Measurements from ENCODE around the gene PSTK.

DNA sequence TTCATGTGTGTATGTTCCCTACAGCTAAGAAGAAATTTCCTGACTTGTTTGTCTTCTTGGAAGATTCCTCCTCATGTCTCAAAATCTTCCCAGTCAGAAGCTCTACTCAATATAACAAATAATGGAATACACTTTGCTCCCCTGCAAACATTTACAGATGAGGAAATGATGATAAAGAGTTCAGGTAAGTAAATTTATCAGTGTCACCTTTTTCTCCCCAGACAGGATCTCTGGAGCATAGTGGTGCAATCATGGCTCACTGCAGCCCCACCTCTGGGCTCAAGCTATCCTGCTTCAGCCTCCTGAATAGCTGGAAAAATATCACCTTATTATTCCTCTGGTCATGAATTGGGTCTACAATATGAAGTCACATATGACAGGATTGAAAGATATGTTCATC is 54.1 kb downstream of the PSTK start:
- no peak for TF ChIP-seq CTCF (IDR thresholded peaks at IDR 0.05; ENCODE audit: low read length)
- TF ChIP-seq EZH2 (IDR thresholded peaks at IDR 0.05; ENCODE audit: borderline replicate concordance, low read length) = no peak

Measured in OCI-LY1 (cell line).